ENCODE results near the gene EIF2B2.

Gene EIF2B2

GRCh38 chr14:74973905-74974363 lies 28.8 kb upstream of the EIF2B2 start:
- DNase-seq (ENCODE audit: low read depth in 3 of 3, low spot score in 1 of 3): no peak

GRCh38 chr14:74974364-74975058 lies 28.2 kb upstream of the EIF2B2 start:
- no peak for DNase-seq (ENCODE audit: low read depth in 3 of 3, low spot score in 1 of 3)

GRCh38 chr14:74975059-74975810 lies 27.5 kb upstream of the EIF2B2 start:
- no peak for DNase-seq (ENCODE audit: low read depth in 3 of 3, low spot score in 1 of 3)

GRCh38 chr14:74976264-74977113 lies 26.2 kb upstream of the EIF2B2 start:
- no peak for DNase-seq (ENCODE audit: low read depth in 3 of 3, low spot score in 1 of 3)

DNA sequence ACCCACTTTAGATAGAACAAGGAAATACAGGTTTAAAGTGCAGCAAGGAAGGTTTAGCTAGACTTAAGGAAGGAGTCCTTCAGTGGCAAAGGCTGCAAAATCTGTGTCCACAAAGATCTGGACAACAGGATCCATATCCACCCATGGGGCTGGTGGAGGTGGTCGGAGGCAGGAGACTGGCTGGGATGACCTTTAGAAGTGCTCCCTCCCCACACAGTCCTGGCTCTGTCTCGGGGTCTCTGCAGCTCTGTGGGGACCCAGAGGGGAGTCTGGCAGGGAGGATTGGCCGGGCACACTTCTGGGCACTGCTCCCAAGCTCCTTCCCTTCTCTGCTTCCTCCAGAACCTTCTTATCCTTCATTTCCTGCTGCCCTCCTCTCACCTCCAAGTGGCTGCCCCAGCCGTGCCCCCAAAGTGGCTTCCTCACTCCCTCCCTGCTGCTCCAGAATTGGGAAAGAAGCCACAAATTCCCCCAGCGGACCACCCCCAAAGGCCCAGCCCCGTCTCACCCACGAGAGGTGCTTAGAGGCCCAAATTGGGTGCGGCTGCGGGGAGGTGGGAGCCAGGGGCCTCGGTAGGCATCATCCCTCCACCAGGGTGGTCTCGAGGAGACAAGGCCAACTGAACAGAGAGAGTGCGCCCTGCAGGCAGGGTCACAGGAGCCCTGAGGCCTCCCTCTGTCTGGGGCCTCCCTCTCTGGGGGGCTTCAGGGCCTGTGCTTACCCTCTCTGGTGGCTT lies 25.4 kb upstream of the EIF2B2 start:
- no peak for DNase-seq (ENCODE audit: low read depth in 3 of 3, low spot score in 1 of 3)

- DNase-seq (ENCODE audit: low read depth in 3 of 3, low spot score in 1 of 3): no peak
Observed at GRCh38 chr14:74977901-74978385, 24.8 kb upstream of the EIF2B2 start.

GRCh38 chr14:74978416-74978947 lies 24.2 kb upstream of the EIF2B2 start:
- DNase-seq (ENCODE audit: low read depth in 3 of 3, low spot score in 1 of 3): no peak

- no peak for DNase-seq (ENCODE audit: low read depth in 3 of 3, low spot score in 1 of 3)
Observed at GRCh38 chr14:74979029-74979428, 23.7 kb upstream of the EIF2B2 start.

DNA sequence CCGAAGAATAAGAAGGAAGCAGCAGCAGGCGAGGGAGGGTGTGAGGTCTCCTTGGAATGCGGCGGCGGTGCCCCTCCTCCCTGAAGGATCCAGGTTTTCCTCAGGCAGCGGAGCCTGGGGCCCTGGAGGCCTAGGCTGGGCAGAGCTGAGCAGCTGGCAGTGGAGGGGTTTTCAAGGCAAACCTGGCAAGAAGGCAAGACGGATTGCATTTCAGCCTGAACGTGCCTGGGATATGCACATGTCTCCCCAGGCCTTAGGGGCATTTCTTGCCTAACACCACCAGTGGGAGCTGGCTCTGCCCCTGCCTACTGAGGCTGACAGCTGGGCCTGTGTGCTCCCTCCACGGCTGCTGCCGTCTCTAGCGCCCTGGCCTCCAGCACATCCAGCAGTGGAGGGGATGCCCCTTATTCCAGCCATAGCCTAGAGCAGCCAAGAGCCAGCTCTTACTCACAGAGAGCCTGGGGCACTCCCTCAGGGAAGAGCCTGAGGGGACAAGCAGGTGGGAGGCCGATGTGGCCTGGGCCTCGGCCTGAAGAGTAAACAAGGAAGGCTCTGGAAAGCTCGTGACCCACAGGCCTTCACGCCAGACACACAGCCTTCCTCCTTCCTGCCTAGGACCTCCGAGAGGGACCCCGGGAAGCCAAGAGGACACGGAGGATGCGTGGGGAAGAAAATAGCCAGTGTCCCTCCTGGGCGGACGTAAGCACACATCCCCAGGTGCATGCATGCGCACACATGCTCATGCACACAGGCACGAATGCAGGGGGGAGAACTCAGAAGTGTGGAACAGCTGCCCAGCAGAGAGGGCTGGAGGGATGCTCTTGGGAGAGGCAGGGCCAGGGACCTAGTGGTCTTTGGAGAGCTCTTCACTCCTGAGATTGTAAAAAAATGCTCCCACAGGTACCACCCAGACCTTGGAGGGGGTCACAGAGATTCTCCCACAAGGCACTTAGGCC lies 23.0 kb upstream of the EIF2B2 start:
- no peak for DNase-seq (ENCODE audit: low read depth in 3 of 3, low spot score in 1 of 3)

GRCh38 chr14:74980398-74980730 lies 22.4 kb upstream of the EIF2B2 start:
- DNase-seq (ENCODE audit: low read depth in 3 of 3, low spot score in 1 of 3): no peak

DNA sequence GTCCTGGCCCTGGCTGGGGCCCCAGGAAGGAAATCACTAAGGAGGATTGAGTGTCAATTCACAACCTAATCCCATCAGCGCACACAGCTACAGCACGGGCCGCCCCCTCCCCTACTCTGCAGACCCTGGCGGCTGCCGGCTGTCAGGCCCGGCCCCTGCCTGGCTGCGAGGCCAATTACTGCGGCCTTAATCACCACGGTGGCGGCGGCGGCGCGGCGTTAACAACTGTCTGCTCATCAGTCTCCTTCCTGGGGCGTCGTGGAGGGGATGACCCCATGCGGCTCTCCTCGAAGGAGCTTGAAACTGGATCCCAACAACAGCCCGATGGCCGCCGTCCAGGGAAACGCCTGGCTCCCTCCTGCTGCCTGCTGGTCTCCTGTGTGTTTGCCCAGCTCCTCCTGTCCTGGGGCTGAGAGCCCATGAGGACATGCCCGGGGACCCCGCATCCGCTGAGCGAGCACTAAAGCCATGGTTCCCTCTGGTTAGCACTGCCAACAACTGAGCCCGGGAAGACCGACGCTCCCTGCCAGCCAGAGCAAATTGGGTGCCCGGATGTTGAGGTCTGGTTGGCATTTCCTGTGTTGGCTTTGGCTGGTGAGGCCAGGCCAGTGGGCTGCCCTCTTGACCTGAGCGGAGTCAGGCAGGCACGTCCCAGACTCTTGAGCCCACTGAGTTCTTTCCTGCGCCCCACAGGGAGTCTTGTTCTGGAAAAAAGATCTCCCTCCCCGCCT lies 21.8 kb upstream of the EIF2B2 start:
- DNase-seq (ENCODE audit: low read depth in 3 of 3, low spot score in 1 of 3): no peak

DNA sequence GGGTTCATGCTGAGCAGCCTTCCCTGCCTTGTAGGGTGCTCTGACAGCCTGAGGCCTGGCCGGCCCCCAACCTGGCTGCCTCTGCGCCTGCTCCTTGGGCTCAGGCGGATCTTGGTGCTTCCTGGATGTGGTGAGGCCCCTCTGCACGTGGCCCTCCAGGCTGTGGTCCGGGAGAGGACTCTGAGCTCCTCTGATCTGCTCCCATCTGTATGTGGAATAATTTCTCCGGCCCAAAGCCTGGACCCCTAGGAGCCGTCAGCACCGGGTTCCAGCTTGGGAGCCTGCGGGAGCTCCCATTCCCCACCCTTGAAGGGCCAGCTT lies 21.3 kb upstream of the EIF2B2 start:
- no peak for DNase-seq (ENCODE audit: low read depth in 3 of 3, low spot score in 1 of 3)

GRCh38 chr14:74981833-74982232 lies 20.9 kb upstream of the EIF2B2 start:
- DNase-seq (ENCODE audit: low read depth in 3 of 3, low spot score in 1 of 3): no peak

DNA sequence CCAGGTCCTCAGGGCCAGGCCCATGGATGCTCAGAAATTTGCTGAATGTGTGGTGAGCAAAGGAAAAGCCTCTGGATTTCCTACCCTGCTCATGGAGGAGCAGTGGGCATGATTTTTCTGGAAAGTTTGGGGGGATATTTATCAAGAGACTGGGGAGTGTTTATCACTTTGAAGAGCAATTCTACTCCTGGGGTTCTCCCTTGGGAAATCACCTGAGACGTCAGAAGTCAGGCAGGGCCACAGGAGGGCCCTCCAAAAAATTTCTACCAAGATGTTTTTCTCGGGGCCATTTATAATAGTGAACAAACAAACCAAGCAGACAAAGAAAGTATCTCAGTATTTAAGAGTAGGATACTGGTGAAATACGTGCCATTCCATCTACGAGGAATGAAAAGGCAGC lies 20.1 kb upstream of the EIF2B2 start:
- no peak for DNase-seq (ENCODE audit: low read depth in 3 of 3, low spot score in 1 of 3)

GRCh38 chr14:74983343-74983742 lies 19.4 kb upstream of the EIF2B2 start:
- no peak for DNase-seq (ENCODE audit: low read depth in 3 of 3, low spot score in 1 of 3)

GRCh38 chr14:74984236-74985027 lies 18.3 kb upstream of the EIF2B2 start:
- DNase-seq (ENCODE audit: low read depth in 3 of 3, low spot score in 1 of 3): no peak

DNA sequence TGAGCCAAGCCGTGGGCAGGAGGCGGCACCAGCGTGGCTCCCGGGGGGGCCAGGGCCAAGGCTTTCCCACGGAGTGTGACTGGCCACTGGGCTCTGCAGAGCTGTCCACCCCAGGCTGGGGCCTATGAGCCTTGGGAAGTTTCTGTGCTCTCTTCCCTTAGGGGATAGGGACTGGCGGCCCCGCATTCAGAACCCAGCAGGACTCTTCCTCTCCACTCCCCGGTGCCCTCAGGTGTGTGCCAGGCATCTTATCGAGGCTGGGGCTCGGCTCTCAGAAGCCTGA lies 17.8 kb upstream of the EIF2B2 start:
- DNase-seq (ENCODE audit: low read depth in 3 of 3, low spot score in 1 of 3): no peak

GRCh38 chr14:74985806-74986205 lies 16.9 kb upstream of the EIF2B2 start:
- DNase-seq (ENCODE audit: low read depth in 3 of 3, low spot score in 1 of 3): no peak

- no peak for DNase-seq (ENCODE audit: low read depth in 3 of 3, low spot score in 1 of 3)
Observed at GRCh38 chr14:74988131-74988530, 14.6 kb upstream of the EIF2B2 start.

Measured in stimulated activated CD4-positive, alpha-beta T cell treated with anti-CD3 and anti-CD28 coated beads, TNF-alpha, amount 100 ng/mL, for 1 hour (primary cell).